Measurements from ENCODE around the gene ARID2. TPM values are rescaled to one million over a fixed set of nuclear protein-coding genes. Genes with fewer than 3 reads are reported as not detected.
A peak's percentile ranks its signal among the peaks of the same experiment; 100 is the strongest.

Gene ARID2
- polyA plus RNA-seq, 2 donors: 5.0 to 8.5 TPM

- WGBS, 2 donors: 85 to 86% methylated on average over 4 of the region's 4 CpGs
- H3K9me3 ChIP-seq (ENCODE audit: control insufficient read depth in 2 of 2, insufficient read depth in 1 of 2, low read depth in 1 of 2, low read length in 1 of 2): no peaks in the 10 kb centered on the region
- no peaks in the 10 kb centered on the region for H3K36me3 ChIP-seq (ENCODE audit: control insufficient read depth in 2 of 2, insufficient read depth in 2 of 2, low read length in 1 of 2)
- no peak overlapping the region for H3K27ac ChIP-seq (ENCODE audit: low read depth in 2 of 2, low read length in 1 of 2)
- peaks cover 2% of the 10 kb centered on the region in 2 donors for H3K4me1 ChIP-seq (ENCODE audit: control insufficient read depth in 2 of 2, insufficient read depth in 2 of 2, low read length in 1 of 2)
- H3K27me3 ChIP-seq (ENCODE audit: control insufficient read depth in 1 of 2, insufficient read depth in 2 of 2, low read length in 2 of 2): no peaks in the 10 kb centered on the region
- no peak overlapping the region for H3K4me3 ChIP-seq (ENCODE audit: low read depth in 1 of 2, low read length in 2 of 2)
These were observed 11.2 kb upstream of the ARID2 start for GRCh38 chr12:45718306-45718705.

- Histone ChIP-seq H3K4me3 (ENCODE audit: low read depth in 1 of 2, low read length in 2 of 2) (no peak overlapping the region), H3K36me3 (ENCODE audit: control insufficient read depth in 2 of 2, insufficient read depth in 2 of 2, low read length in 1 of 2) (no peaks in the 10 kb centered on the region), H3K9me3 (ENCODE audit: control insufficient read depth in 2 of 2, insufficient read depth in 1 of 2, low read depth in 1 of 2, low read length in 1 of 2) (no peaks in the 10 kb centered on the region), H3K4me1 (ENCODE audit: control insufficient read depth in 2 of 2, insufficient read depth in 2 of 2, low read length in 1 of 2) (peaks cover 2% of the 10 kb centered on the region in 2 donors), H3K27ac (ENCODE audit: low read depth in 2 of 2, low read length in 1 of 2) (no peak overlapping the region), H3K27me3 (ENCODE audit: control insufficient read depth in 1 of 2, insufficient read depth in 2 of 2, low read length in 2 of 2) (no peaks in the 10 kb centered on the region)
- 95 to 100% methylated on average over 2 of the region's 2 CpGs for WGBS, 2 donors
These were observed 9.4 kb upstream of the ARID2 start for GRCh38 chr12:45720069-45720468.

DNA sequence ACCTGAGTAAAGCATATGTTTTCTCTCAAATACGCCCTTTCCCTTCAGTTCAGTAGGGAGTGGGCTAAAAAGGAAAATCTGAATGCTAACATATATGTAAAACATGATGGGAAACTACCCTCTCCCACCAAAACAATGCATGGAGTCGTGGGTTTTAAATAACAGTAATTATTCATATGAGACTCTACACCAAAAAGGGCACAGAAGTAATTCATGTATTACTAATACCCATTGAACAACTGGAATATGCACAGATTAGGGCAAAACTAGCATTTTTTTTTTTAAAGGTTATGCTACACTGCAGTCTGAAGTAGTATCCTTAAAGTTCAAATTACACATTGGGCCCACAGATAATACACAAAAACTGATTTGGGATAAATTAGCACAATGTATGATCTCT, 8.1 kb upstream of the ARID2 start:
- 87 to 88% methylated on average over 2 of the region's 2 CpGs for WGBS, 2 donors
- peaks cover 2% of the 10 kb centered on the region in 2 donors for H3K4me1 ChIP-seq (ENCODE audit: control insufficient read depth in 2 of 2, insufficient read depth in 2 of 2, low read length in 1 of 2)

GRCh38 chr12:45721954-45722353, 7.6 kb upstream of the ARID2 start:
- Histone ChIP-seq H3K4me1 (ENCODE audit: control insufficient read depth in 2 of 2, insufficient read depth in 2 of 2, low read length in 1 of 2) (peaks cover 2% of the 10 kb centered on the region in 2 donors), H3K27ac (ENCODE audit: low read depth in 2 of 2, low read length in 1 of 2) (no peak overlapping the region), H3K9me3 (ENCODE audit: control insufficient read depth in 2 of 2, insufficient read depth in 1 of 2, low read depth in 1 of 2, low read length in 1 of 2) (no peaks in the 10 kb centered on the region), H3K4me3 (ENCODE audit: low read depth in 1 of 2, low read length in 2 of 2) (no peak overlapping the region), H3K27me3 (ENCODE audit: control insufficient read depth in 1 of 2, insufficient read depth in 2 of 2, low read length in 2 of 2) (no peaks in the 10 kb centered on the region), H3K36me3 (ENCODE audit: control insufficient read depth in 2 of 2, insufficient read depth in 2 of 2, low read length in 1 of 2) (no peaks in the 10 kb centered on the region)
- WGBS, 2 donors: 96 to 99% methylated on average over 7 of the region's 7 CpGs

More for the DNA sequence above, 8.1 kb upstream of the ARID2 start:
- Histone ChIP-seq H3K9me3 (ENCODE audit: control insufficient read depth in 2 of 2, insufficient read depth in 1 of 2, low read depth in 1 of 2, low read length in 1 of 2) (no peaks in the 10 kb centered on the region), H3K27ac (ENCODE audit: low read depth in 2 of 2, low read length in 1 of 2) (no peak overlapping the region), H3K36me3 (ENCODE audit: control insufficient read depth in 2 of 2, insufficient read depth in 2 of 2, low read length in 1 of 2) (no peaks in the 10 kb centered on the region), H3K27me3 (ENCODE audit: control insufficient read depth in 1 of 2, insufficient read depth in 2 of 2, low read length in 2 of 2) (no peaks in the 10 kb centered on the region), H3K4me3 (ENCODE audit: low read depth in 1 of 2, low read length in 2 of 2) (no peak overlapping the region)

DNA sequence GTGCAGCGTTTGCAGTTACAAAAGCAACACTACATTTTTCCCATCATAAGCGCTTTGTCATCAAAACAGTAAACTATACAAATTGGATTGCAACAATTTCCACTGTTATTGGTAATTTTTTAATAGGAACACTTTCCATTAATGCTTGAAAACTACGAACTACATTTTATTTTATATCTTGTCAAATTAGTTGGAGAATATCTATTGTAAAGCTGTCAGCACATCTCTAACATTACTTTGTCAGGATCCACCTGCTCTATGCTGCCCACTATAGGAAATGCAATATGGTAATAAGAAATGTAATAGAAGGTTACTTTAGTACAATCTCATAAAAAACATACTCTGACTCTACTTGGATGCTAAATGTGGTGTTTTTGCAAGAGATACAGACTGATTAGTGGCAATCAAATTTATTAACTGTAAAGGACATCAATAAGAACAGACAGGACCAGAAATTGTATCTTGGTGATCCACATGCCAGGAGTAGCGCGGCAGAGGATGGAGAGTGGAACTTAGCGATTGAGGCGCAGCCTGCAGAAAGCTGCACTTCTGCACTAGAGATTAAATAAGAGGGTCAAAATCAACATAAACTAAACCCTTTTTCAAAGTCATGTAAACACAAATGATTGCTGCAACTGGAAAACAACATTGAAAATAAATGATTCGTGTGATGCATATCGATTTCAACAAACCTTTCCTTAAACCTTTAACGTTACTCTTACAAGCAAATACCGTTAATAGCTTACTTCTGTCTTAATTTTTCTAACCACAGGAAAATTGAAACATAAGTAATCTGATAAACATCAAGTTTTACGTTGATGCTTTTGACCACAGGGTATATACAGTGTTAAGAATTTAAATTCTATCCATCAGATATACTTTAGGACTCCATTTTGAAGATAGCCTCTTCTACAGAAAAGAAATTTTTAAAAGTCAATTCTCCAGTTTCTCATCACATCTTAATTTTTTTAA, 3.6 kb upstream of the ARID2 start:
- Histone ChIP-seq H3K4me1 (ENCODE audit: control insufficient read depth in 2 of 2, insufficient read depth in 2 of 2, low read length in 1 of 2) (peaks cover 2% of the 10 kb centered on the region in 2 donors), H3K36me3 (ENCODE audit: control insufficient read depth in 2 of 2, insufficient read depth in 2 of 2, low read length in 1 of 2) (no peaks in the 10 kb centered on the region), H3K27ac (ENCODE audit: low read depth in 2 of 2, low read length in 1 of 2) (peak overlapping the region; percentile 44 to 97), H3K27me3 (ENCODE audit: control insufficient read depth in 1 of 2, insufficient read depth in 2 of 2, low read length in 2 of 2) (no peaks in the 10 kb centered on the region), H3K4me3 (ENCODE audit: low read depth in 1 of 2, low read length in 2 of 2) (peak overlapping the region; percentile 51 to 99), H3K9me3 (ENCODE audit: control insufficient read depth in 2 of 2, insufficient read depth in 1 of 2, low read depth in 1 of 2, low read length in 1 of 2) (no peaks in the 10 kb centered on the region)
- 4% methylated on average over 12 of the region's 12 CpGs for WGBS, 2 donors

- H3K9me3 ChIP-seq (ENCODE audit: control insufficient read depth in 2 of 2, insufficient read depth in 1 of 2, low read depth in 1 of 2, low read length in 1 of 2): no peaks in the 10 kb centered on the region
- WGBS, 2 donors: 0% methylated on average over 42 of the region's 42 CpGs
These were observed 2.8 kb upstream of the ARID2 start for GRCh38 chr12:45726603-45727300.

DNA sequence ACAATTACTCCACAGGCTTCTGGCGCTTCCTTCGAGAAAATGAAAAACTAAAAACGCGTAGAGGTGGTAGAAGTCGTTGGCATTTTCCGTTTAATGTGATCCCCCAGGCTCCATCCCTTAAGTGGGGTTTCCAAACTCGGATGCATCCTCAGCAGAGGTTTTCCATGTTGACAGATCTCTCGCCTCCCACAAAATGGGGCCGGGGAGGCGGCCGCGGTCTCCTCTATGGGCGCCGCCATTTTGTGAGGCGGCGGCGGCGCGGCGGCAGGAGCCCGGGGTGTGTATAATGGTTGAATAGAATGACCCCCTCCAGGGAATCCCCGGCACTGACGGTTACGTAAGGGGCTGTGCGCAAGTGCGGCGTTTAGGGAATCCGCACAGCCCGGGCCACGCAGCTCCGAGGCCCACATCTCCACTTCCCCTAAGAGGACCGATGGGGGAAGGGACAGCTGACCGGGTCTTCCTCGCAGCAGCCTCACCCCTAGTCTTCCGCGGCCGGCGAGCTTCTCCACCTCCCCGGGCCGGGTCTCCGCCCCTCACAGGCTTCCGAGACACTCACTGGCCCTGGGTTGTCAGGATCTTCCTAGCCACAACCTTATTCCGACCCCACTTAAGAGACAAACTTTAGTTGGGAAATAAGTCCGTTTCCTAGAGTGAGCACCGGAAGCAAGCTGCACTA, 2.1 kb upstream of the ARID2 start:
- H3K9me3 ChIP-seq (ENCODE audit: control insufficient read depth in 2 of 2, insufficient read depth in 1 of 2, low read depth in 1 of 2, low read length in 1 of 2): no peaks in the 10 kb centered on the region
- peak overlapping the region; percentile 97 to 100 for H3K27ac ChIP-seq (ENCODE audit: low read depth in 2 of 2, low read length in 1 of 2)
- peak overlapping the region; percentile 80 to 99 for H3K4me3 ChIP-seq (ENCODE audit: low read depth in 1 of 2, low read length in 2 of 2)
- no peaks in the 10 kb centered on the region for H3K36me3 ChIP-seq (ENCODE audit: control insufficient read depth in 2 of 2, insufficient read depth in 2 of 2, low read length in 1 of 2)
- H3K4me1 ChIP-seq (ENCODE audit: control insufficient read depth in 2 of 2, insufficient read depth in 2 of 2, low read length in 1 of 2): no peaks in the 10 kb centered on the region
- 0% methylated on average over 45 of the region's 45 CpGs for WGBS, 2 donors
- no peaks in the 10 kb centered on the region for H3K27me3 ChIP-seq (ENCODE audit: control insufficient read depth in 1 of 2, insufficient read depth in 2 of 2, low read length in 2 of 2)

More at GRCh38 chr12:45726603-45727300, 2.8 kb upstream of the ARID2 start:
- Histone ChIP-seq H3K27ac (ENCODE audit: low read depth in 2 of 2, low read length in 1 of 2) (peak overlapping the region; percentile 97 to 100), H3K36me3 (ENCODE audit: control insufficient read depth in 2 of 2, insufficient read depth in 2 of 2, low read length in 1 of 2) (no peaks in the 10 kb centered on the region), H3K4me1 (ENCODE audit: control insufficient read depth in 2 of 2, insufficient read depth in 2 of 2, low read length in 1 of 2) (peaks cover 2% of the 10 kb centered on the region in 2 donors), H3K27me3 (ENCODE audit: control insufficient read depth in 1 of 2, insufficient read depth in 2 of 2, low read length in 2 of 2) (no peaks in the 10 kb centered on the region), H3K4me3 (ENCODE audit: low read depth in 1 of 2, low read length in 2 of 2) (peak overlapping the region; percentile 80 to 99)

- 0 to 1% methylated on average over 17 of the region's 17 CpGs for WGBS, 2 donors
- Histone ChIP-seq H3K36me3 (ENCODE audit: control insufficient read depth in 2 of 2, insufficient read depth in 2 of 2, low read length in 1 of 2) (no peaks in the 10 kb centered on the region), H3K27me3 (ENCODE audit: control insufficient read depth in 1 of 2, insufficient read depth in 2 of 2, low read length in 2 of 2) (no peaks in the 10 kb centered on the region), H3K9me3 (ENCODE audit: control insufficient read depth in 2 of 2, insufficient read depth in 1 of 2, low read depth in 1 of 2, low read length in 1 of 2) (no peaks in the 10 kb centered on the region), H3K4me3 (ENCODE audit: low read depth in 1 of 2, low read length in 2 of 2) (peak overlapping the region; percentile 80 to 99), H3K27ac (ENCODE audit: low read depth in 2 of 2, low read length in 1 of 2) (peak overlapping the region; percentile 97 to 100), H3K4me1 (ENCODE audit: control insufficient read depth in 2 of 2, insufficient read depth in 2 of 2, low read length in 1 of 2) (no peaks in the 10 kb centered on the region)
These were observed 1.4 kb upstream of the ARID2 start for GRCh38 chr12:45727980-45728629.
